HG02763 (cell line): ENCODE data around the gene TMEM235.

ENCODE experiments used
- ATAC-seq: cut with Tn5 transposase; IDR thresholded peaks from one replicate; pipeline ENCODE4 v1.9.1; 2021; ENCODE audit warnings: mild to moderate bottlenecking, moderate library complexity; ENCODE audit not compliant: unreplicated experiment

Gene TMEM235

DNA sequence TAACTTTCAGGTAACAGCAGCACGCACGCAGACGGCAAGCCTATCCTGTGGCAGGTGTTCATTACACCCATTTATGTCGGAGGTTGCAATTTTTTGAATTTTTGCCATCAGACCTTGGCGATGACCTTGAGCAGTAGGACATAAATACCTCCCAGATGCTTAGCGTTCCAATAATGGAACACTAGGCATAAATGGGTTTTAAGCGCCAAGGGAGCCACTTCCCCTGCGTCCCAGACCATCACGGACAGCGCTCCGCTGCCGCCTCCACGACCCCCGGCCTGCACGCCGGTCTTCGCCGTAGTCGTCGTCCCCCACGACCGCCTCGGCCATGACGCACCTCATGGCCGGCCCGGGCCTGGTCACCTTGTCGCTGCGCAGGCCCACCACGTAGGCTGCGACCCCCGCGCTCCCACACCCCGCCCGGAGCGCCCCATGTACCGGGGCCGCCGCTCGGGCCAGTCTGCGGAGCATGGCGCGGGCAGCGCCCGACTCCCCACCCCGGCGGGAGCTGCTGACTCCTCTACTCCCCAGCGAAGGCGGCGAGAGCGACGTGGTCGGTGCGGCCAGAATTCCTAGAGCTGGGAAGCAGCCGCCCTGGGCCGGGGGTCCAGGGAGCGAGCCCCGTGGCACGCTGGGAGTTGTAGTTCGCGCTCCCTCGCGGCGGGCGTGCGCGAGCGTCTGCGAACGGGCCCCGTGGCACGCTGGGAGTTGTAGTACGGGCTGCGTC is 22.7 kb downstream of the TMEM235 start:
- ATAC-seq, result peak; percentile 35

DNA sequence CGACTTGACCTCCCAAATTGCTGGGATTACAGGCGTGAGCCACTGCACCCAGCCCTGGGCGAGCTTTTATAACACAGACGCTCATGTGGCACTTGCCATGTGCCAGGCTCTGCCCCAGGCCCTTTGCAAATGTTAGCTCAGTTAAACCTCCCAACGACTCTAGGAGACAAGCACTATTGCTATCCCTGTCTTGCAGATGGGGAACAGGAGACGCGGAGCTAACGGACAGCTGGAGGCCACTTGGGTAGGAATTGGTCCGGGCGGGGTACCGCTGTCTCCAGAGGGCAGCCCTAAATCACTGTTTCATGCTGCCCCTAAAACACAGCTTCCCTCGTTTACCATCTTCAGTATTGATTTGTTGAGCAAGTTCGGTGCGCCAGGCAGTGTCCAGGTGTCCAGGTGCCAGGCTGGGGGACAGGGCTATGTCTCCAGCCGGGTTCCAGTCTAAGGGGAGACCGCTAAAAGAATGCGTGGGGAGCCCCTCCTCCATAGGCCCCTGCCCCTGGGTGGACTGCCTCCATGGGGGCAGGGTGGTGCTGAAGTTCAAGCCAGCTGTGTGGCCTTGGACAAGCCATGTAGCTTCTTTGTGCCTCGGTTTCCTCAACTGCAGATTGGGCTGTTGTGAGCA is 23.7 kb downstream of the TMEM235 start:
- ATAC-seq, result no peak

DNA sequence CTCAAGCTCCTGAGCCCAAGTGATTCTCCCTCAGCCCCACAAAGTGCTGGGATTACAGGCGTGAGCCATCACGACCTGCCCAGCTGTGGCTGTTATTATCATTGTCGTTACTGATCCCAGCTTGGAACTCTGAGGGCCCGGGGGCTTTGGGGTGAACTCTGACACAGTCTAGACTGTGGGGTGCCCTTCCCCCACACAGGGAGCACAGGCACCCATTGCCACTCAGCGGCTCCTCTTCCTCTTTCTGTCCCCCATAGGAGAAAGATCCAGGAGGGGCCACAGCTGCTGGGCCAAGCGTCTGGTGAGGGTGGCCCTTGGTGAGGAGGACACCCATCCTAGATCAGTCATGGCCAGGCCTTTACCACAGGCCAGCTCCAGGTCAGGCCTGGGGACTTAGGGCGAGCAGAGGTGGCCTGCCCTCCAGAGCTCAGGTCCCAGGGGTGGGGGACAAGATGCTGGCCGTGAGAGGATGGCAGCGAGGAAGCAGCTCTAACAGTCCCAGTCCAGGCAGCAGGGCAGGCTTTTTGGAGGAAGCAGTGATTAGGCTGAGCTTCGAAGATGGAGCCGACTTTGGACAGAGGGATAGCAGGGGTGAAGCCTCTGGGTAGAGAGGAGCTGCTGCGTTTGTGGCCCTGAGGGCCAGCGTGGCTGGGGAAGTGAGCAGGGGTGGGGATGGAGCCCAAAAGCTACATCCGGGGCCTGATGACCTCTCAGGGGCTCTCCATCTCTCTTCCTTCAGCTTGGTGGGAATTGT is 24.7 kb downstream of the TMEM235 start:
- ATAC-seq, result no peak

DNA sequence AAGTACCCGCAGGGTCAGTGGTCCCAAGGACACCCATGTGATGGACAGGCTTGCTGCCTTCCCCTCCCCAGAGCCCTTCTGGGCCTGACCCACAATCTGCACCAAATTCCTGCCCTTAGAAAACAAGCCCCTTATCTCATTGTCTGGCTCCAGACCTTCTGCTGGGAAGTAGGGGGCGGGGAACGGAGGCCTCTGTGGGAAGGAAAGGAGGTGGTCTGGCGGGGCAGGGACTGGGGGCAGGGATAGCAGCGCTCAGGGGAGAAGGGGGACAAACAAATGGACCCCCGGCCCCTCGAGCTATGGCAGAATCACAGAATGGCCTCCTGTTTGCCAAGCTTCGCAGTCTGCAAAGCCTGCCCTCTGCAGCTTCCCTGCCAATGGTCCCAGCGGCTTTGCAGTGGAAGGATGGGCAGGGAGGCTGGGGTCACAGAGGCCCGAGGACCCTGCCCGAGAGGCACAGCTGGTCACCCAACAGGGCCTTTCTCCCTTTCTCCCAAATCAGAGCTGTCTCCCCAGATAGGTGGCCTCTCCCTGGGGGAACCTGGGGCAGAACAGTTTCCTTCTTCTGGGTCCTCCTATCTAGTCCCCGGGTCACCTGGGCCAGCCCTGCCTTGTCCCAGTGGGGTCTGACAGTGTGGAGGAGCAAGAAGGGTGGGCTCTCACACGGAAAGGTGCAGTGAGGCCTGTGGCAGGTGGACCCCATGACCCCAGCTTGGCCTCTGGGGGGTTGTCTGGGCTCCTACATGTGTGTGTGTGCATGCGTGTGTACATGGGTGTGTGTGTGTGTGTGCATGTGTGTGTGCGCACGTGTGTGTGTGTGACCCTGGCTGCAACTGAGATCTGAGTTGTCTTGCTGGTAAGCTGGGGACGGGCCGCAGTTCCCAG is 25.5 kb downstream of the TMEM235 start:
- ATAC-seq, result no peak

DNA sequence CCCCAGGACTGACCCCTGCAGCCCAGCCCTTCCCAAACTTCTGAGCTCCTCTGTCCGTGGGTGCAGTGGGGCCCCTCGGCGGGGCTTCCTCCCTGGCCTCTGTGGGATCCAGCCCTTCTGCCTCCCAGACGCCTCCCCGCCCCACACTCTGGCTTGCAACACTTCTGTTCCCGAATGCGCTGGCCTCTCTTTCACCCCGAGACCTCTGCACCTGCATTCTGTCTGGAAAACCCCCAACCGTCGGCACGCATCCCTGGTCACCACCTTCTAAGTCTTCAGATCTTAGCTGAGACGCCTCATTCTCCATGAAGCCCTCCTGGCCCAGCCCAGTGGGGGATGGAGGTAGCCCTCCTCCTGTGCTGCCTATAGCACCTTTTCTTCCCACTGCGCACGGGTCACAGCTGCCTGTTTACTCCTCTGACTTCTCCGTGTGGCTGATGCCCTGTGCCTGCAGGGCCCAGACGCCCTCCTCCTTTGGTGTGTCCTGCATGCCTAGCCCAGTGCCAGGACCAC is 26.4 kb downstream of the TMEM235 start:
- ATAC-seq, result no peak

DNA sequence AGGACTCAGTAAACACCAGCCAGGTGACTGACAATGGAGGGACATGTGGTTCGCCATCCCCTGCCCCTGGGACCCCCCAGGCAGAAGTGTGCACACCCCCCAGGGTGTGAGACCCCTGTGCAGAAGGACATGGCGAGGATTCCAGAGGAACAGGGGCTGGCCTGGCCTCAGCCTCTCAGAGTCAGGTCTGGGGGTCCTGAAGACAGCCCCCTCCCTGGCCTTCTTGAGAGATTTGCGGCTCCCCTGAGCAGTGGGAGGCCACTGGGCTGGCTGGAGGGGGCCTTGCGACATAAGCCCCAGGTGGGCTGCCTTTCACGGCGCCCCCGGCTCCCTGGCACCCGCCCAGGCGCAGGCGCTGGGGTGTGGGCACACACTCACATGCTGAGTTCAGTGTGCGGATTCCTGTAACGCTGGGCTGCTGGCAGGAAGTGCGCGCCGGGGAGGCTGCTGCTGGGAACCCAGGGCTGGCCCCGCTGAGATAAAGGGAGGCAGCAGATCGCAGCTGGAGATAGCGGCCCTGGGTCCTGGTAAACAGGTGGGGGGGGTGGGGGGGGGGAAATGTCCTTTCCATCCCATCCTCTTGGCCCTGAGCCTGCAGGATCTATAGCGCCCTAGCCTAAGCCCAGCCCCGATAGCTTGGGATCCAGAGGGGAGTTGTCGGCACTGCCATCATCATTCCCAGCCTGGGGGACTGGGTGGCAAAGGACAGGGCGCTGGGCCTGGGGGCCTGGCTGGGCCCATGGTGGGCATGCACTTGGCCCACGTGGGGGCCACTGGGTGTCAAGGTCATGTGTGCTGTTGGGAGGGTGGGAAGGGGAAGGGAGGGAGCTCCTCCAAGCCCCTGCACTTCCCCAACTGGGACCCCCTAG is 27.1 kb downstream of the TMEM235 start:
- no peak for ATAC-seq

DNA sequence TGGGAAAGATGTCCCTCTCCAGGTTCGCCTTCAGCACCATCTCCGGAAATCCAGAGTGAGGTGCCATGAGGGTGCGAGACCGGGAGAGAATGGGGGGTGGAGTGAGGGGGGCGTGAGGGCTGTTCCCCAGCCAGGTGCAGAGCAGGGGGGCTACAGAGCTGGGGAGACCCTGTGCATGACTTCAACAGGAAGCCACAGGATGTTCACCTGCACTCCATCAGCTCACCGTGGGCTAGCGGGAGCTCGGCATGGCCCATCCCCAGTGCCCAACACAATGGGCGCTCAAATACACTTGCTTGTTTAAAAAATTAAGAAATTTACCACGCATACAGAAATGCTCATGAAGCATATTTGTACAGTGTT is 27.7 kb downstream of the TMEM235 start:
- no peak for ATAC-seq

DNA sequence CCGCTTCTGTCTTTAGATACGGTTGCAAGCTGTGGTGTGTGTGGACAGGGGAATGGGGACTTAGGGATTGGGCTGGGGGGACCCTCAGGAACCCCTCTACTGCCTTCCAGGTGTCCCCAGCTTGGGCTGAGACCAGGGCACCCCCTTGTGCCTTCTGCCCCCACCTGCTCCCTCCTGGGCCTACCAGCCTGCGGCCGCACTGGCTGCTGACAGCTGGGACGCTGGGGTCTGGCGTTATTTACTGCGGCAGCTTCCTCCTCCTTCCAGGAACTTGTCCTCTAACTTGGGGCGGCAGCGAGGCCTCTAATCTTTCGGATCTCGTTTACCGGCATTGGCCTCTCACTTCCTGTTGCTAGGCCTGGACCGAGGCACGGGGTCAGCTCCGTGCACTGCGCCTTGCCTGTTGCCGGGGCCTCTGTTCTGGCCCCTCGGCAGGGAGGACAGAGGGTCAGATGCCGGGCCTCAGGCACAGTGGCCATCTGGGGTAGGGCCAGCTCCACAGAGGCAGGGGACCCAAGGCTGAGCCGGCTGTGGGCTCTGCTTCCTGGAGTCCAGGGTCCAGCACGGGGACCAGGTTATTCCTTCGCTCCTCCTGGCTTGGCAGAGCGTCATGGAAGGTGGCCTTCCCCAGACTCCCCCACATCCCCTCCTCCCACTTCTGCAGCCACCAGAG is 31.8 kb downstream of the TMEM235 start:
- ATAC-seq, result no peak

DNA sequence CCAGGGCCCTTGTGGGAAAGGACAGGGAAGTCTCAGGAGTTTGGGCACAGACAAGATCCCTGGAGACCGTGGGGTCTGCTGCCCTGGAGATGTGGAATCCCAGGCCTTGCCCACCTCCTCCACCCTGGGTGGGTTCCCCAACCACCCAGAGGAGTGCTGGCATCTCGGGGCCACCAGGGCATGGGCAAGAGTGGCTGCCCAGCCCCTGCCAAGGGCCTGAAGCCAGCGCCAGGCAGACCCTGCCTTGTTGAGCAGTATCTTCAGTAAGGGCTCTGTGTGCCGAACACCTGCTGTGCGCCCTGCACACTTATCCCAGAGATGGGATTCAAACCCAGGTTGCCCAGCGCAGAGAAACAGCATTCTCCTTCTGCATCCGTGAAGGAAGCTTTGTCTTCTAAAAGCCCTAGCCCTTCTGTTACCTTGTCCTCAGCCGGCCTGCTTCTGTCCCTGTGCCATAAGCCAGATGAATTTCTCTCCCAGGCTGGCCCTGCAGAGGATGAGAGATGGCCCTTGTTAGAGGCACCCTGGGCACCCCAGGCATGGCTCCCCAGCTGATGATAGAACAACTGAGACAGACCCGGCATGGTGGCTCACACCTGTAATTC is 32.4 kb downstream of the TMEM235 start:
- no peak for ATAC-seq

DNA sequence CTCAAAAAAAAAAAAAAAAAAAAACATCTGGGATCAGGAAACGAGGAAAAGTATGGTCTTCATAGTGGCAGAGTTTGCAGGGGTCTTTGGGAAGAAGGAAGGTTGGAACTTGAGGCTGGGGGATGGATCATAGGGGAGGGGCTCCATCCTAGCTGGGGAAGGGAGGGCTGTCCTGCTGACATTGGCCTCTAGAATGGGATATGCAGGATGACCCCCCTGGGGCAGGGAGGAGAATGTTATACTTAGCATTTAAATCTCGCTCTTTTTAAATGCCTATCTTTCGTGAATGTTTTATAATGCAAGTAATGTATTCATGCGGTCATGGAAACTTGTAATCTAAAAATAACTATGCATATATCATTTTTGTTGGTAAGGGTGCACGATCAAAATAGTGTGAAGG is 33.2 kb downstream of the TMEM235 start:
- no peak for ATAC-seq

DNA sequence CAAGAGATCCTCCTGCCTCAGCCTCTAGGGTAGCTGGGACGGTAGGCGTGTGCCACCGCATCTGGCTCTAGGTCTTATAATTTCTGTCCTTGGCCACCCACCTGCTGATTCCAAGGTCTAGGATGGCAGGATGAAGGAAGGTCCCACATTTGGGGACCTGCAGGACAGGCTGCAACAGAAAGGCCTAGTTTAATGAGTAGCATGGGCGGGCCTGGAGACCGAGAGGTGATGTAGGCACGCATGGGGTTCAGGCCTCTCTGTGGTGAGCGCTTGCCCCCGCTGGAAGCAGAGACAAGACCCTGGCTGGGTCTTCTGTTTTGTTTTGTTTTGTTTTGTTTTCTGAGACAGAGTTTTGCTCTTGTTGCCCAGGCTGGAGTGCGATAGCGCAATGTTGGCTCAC is 33.7 kb downstream of the TMEM235 start:
- no peak for ATAC-seq

DNA sequence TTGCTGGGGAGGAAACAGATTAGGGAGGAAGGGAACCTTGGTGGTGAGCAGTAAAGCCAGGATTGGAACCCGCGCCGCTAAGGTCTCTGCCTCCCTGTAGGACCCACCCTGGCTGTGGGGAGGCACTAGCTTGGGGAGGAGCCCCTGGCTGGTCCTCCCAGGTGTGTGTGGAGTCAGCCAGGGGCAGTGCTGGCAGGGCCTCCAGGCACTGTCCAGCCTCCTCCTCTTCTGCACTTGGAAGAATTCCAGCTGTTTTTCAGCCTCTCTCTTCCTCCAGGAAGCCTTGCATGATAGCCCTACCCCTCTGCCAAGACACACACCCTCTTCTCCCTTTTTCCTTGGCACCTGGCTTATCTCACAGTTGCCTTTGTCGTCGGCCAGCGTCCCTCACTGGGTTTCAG is 34.8 kb downstream of the TMEM235 start:
- ATAC-seq, result no peak

DNA sequence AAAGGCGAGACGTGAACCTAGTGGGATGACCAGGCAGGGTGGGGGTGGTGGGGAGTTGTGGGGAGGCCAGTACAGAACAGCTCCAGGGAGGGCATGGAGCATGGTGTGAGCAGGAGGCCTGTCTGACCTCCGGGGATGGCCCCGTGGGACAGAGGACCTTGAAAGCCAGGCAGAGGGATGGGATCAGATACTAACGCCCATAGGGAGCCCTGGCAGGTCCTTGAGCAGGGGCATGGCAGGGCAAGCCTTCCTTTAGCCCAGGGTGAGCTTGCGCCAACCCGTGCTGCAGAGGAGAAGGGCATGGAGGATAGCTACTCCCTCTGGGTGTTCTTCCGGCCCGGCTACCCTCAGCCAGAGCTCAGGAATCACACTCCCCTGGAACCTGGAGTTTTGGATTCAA is 35.3 kb downstream of the TMEM235 start:
- ATAC-seq, result no peak

DNA sequence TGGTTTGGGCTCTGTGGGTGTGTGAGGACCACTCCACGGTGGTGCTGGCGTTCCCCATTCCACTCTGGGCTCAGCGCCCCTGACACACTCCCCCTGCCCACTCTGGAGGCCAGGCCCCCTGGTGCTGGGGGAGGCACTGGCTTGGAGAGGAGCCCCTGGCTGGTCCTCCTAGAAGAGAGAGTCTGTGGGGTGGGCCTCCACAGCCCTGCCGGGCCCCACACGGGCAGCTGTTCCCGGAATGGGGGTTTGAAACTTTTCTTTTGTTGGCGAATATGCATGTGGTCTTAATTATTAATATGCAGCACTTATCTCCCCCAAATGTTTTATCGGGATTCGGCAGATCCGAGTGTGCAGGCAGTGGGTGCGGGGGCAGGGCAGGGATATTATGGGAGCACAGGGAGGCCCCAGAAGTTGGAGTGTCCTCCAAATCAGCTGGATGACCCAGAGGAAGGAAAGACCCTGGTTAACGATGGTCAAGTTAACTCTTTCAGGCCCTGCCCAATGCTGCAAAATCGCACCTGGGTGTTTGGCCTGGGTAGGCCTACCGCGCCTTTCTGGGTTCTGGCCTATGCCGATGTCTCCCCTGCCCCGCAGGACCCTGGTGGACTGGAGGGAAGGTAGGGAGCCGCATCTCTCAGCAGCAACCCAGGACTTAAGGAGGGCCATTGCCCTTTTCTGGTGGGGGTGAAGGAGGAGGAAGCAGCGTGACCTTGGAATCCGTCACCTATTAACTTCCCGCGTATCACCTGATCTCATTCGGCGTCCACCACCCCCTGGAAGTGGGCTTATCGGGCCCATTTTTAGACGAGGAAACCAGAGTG is 36.0 kb downstream of the TMEM235 start:
- no peak for ATAC-seq

DNA sequence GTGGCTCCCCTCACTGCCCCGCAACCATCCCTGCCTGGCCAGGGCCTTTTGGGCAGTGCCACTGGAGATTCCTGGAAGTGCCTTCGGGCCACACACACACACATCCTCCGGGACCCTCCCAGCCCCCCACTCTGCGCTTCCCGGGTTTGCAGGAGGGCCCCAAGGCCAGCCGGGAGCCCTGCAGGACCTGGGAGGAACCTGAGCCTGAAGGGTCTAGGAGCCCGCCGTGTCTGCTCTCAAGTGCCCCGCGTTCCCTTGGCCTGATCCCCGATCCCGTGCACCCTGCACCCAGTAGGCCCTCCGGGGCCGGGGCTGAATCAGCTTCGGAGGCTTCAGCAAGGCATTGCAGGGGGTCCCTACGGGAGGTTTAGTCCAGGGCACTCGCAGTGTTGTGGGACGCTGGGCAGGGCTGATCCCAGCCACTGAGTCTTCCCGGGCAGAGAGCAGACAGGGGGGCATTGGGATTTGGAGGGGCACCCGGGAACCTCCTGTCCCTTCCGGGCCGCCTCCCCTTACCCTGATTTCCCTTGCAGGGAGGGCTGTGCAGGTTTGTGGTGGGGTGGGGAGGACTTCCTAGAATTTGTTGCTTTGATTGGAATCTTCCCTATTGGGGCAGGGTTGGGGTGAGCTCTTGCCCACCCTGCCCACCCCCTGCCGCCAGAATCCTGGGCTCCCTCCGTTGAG is 36.9 kb downstream of the TMEM235 start:
- ATAC-seq, result no peak

DNA sequence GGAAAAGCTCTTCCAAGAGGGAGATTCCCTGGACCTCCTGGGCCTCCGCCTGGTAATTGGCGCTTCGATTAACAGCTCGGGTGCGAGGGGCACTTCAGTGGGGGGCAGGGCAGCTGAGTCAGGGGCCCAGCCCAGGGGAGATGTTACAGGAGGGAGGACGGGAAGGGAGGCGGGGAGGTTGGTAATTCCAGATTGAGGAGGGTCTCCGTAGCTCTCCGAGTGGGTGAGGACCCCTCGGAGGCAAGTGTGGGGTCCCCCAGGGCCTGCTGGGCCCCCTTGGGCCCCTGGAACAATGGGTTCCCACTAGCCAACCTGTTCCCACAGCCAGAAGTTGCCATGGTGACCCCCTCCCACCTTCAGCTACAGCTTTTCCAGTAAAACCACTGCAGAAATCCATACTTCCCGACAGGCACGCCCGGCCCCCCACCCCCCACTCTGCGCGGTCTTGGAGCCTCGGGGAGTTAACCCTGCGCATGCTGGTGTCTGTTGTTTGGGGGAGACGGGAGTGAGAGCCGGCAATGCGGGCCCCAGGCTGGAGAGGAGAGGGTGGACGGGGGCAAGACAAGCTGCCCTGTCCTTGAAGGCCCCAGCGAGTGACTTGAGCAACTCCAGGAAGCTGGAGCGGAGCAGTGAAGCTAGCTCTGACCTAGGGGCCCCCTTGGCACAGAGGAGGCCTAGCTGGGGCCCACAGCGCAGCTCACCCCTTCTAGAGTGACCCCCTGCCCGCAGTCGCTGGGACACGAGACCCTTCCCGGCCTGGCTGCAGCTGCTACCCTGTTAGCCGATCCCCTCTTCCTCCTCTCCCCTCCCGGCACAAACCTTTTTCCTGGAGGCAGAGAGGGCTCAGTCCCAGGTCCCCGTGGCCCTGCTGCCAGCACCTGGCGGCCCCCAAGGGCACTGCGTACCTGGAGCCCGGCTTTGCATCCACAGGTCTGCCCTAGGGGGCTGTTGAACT is 37.8 kb downstream of the TMEM235 start:
- ATAC-seq, result no peak
